ENCODE results near the gene PAF1.
"Not testable (repeated sequence)": the region's sequence is repeated elsewhere in the genome, so short reads cannot be mapped to it uniquely, and the experiment has no call there.

PAF1 gene

GRCh38 chr19:39381910-39382611 is 8.8 kb downstream of the PAF1 start:
- no peak for DNase-seq

DNA sequence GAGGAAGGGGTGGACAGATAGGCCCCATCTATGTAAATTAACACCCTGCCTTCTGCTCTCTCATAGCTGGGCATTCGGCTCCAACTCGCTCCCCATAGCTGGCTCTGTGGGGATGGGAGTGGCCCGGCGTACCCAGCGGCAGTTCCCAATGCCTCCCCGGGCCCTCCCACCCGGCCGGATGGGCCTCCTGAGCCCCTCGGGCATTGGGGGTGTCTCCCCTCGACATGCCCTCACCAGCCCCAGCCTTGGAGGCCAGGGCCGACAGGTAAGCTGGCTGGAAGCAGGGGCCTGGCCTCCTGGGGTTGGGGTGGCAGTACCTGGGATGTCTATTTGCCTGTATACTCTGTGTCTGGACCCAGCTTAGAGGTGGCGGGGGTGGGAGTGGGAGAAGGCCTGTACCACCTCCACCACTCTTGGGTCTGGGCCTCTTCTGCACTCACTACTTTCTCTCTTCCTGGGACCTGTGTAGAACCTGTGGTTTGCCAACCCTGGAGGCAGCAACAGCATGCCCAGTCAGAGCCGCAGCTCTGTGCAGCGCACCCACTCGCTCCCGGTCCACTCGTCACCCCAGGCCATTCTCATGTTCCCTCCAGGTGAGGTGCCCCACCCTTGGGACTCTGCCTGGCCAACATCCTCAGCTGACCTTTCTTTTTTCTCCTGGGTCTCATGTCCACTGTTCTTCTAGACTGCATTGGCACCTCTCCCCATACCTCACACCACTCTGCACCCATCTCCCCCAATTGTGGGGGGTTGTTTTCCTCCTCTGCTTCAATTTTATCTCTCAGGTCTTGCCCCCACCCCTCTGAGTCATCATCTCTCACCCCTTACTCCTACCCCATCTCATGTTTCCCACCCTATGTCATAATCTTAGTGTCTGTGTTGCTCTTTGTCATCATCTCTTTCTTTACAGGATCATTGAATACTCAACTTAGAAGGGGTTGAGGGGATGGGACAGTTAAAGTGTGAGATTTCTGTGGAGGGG is 10.1 kb downstream of the PAF1 start:
- no peak for DNase-seq

- DNase-seq = no peak
Measured at GRCh38 chr19:39379865-39380396, 11.0 kb downstream of the PAF1 start.

GRCh38 chr19:39379366-39379765 is 11.5 kb downstream of the PAF1 start:
- not testable (repeated sequence) for DNase-seq

DNA sequence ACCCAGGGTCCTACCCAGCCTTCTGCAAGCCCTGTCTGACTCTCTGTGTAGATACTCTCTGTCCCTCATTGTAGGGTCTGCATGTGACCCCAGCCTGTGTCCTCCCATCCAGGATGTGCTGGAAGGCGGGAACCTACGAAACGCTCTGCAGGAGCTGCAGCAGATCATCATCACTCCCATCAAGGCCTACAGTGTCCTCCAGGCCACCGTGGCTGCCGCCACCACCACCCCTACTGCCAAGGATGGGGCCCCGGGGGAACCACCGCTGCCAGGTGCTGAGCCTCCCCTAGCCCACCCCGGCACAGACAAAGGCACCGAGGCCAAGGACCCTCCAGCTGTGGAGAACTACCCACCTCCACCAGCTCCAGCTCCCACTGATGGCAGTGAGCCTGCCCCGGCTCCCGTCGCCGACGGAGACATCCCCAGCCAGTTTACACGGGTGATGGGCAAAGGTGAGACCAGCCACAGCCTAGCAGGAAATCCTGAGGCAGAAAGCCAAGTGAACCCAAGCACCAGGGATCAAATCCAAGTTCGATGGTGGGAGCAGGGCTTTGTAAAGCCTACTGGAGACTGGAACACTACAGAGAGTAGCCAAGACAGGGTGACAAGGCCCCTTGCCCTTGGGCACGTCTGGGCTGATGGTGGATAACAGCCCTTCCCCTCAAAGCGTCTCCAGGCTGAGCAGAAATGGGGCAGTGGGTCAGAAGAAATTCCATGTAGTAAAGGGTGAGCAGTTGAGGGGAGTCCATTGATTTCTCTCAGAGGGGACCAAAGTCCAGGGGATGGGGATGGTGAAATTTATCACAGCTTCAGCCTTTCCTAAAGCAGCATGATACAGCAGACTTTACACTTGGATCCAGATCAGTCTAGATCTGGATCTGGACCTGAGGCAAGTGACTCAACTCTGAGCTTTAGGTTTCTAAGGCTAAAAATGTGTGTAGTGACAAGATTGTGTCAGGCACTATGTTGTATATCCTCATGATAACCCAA is 13.2 kb downstream of the PAF1 start:
- DNase-seq = no peak

DNA sequence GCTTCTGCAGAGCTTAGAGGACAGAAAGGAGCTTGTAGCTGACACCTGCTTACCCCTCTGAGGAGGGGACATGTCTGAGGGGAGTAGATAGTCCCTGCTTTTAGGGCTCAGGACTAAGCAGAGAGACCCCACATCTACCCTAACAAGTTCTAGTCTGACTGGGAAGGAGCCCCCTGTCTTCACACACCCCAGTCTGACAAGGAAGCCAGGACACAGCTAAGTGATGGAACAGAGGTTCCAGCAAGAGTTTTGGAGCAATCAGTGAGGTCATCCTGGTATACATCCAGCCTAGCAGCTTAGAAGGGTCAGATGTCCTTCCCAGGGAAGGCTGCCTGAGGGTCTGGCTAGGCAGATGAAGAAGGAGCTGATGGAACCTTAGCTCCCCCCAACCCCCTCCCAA is 15.0 kb downstream of the PAF1 start:
- DNase-seq = no peak

DNA sequence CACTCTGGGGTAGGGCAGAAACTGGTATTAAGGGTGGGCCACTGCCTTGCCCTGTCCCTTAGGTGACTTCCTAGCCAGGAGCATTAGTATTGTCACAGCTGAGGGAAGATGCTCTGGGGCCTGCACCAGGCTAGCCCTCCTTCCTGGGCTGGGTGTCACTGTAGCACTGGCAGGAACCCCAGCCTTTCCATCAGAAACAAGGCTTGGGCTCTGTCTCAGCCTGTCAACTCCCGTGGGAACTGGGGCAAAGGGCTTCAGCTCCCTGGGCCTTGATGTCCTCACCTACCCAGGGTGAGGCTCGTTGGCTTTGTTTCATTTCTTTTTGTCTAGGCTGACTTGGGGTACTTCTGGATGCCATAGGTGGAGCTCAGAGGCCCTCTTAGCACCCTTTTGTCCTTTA is 18.0 kb downstream of the PAF1 start:
- no peak for DNase-seq

DNA sequence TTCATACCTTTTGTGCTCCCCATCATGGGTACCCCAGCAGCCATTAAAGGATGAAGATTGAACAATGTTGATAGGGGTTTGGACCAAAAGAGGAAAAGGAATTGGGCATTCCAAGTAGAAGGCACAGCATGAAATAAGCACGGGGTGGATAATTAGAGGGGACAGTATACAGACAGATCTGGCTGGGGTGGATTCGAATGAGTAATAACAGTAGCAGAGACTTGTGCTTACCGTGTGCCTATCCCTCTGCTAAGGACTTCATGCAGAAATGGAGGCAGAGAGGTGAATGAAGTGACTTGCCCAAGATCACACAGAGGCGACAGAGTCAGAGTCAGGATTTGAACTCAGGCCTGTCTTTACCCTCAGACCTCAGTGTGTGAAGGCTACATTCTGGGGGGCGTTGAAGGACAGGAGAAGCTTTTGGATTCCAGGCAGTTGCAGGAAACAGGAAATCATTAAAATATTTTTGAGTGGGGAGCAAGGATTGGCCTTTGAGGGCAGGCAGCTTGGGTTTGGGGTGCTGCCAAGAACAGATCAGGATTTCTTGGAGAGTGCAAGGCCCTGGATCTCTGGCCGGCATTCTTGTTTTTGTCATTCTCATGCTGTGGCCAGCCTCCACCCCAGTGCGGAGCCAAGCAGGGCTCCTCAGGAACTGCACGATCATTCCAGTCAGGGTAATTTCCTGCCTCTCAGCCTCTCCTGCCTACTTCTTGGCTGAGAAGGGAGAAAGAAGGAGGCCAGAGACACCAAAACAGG is 18.7 kb downstream of the PAF1 start:
- DNase-seq = no peak

DNA sequence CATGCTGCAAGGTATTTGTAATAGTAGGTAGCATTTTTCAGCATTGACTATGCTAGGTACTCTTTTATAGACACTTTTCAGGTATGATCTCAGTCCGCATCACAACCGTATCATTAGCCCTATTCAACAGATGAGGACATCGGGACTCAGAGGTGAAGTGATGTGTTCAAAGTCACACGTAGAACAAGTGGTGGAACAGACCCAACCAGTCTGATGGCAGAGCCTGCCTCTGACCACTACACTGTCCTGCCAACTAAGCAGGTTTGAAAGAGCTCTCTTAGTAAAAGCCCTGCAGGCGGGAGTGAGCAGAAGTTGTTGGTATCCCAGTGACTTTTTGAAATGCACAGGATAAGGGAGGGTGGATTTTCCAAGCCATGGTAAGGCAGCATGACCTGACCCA is 20.2 kb downstream of the PAF1 start:
- no peak for DNase-seq

DNA sequence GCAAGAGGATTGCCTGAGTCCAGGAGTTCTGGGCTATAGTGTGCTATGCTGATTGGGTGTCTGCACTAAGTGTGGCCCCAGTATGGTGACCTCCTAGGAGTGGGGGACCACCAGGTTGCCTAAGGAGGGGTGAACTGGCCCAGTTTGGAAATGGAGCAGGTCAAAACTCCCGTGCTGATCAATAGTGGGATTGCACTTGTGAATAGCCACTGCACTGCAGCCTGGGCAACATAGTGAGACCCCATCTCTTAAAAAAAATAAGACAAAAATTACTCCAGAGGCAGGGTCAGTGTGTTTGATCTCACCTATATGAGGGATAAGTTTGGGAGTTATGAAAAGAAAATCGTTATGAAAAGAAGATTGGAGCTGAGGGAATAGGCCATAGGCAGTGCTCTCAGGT is 21.7 kb downstream of the PAF1 start:
- no peak for DNase-seq

- no peak for DNase-seq
Measured at GRCh38 chr19:39365531-39365930, 25.4 kb downstream of the PAF1 start.

DNA sequence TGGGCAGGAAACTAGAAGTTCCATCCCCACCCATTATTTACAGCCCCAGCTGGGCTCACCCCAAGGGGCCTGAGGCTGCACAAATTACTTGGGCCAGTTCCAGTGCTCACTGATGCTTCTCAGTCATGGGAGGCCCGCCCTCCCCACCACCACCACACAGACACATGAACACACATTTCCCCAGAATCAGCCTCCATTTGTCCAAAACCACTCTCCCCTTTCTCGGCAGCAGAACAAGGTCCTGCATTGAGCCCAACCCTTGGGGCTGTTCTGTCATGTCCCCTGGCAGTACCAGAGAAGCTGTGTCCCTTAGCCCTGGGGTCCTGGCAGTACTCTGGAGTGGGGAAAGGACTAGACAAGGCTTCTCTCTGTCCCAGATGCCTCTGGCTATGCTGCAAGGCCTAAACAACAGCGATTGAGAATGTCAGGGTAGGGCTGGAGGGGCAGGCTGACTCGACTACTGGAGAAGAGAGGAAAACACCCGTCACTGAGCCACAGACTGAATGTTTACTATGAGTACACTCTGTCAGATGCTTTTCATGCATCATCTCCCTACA is 26.9 kb downstream of the PAF1 start:
- DNase-seq = peak; percentile 36

DNA sequence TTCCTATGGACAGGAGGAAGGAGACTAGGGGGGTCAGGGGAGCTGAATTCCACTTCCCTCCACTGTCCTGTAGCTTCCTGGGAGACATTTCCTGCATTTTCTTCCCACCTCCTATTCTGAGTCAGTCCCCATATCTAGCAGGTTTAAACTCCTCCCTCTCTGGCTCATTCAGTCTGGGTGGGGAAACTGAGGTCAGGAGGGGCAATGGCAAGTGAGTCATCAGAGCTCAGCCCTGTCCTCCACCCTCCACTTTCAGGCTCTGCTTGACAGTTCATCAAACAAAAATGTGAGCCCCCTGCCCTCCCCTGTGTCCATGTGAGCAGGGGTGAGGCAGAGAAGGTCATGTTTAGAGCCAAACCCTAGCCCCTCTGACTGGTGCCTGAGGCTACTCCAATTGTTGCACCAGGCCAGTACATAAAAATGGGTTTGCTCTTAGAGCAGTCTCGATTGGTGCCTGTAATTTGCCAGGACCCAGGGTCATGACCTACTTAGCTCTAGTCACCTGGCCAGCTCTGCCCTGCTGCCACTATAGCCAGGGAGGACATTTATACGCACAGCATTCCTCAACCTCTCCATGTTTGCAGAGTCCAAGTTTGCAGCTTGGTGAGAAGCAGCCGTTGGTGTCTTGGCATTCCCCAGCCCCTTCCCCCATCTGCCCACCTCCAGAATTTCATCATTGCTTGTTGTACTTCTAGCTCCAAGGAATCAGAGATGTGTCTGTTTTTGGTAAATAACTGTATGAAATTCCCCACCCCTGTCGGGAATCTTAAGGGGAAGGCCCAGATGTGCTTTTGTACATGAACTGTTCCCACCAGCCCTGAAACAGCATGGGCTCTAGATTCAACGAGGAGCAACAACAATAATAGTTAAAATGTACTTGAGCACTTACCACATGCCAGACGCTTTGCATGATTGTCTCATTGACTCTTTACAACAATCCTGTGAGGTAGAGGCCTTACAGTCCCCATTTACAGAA is 27.9 kb downstream of the PAF1 start:
- DNase-seq = no peak

DNA sequence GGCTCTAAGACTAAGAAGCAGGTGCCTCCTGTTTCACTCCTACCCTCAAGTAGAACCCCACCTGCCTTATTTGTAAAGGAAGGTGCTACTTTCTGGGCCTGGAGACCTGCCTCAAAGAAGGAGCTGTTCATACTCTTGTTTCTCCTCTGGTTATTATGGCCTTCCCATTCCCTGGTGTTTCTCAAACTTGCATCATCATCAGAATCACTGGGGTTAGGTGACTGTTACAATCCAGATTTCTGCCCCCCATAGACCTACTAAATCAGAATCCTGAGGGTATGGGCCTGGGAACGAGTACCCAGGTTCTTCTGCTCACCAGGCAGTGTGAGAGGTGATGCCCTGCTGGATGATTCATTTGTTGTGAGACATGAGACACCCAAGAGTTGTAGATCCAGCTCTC is 30.3 kb downstream of the PAF1 start:
- DNase-seq = no peak

DNA sequence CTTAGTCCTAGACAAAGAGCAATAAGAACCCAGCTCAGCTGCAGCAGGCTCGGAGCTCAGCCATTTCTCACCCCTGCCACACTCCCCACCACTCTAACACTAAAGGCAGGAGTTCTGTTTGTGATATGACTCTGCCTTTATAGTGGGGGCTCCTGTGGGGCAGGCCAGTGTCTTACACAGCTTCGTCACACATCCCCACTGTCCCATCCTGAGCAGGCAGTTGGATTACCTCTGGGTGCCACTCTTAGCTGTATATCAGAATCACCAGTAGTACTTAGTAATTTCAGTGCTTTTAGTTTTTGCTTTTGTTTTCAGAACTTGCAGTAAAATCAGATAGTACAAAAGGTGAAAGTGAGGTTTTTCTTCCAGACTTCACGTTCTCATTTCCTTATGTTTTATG is 31.9 kb downstream of the PAF1 start:
- DNase-seq = no peak

DNA sequence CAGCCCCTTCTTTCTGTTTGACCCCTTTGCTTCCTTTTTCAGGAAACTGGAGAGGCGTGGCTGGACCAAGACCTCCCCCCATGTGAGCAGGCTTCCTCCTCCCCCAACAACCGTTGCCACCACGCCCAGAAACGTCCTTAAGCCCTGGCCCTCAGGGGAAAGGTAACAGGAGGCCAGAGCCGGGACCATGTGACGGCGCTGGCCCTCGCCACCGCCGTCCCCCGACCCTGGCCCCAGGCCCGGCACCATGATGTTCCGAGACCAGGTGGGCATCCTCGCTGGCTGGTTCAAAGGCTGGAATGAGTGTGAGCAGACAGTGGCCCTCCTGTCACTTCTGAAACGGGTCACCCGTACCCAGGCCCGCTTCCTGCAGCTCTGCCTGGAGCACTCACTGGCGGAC is 34.3 kb downstream of the PAF1 start:
- DNase-seq = no peak

DNA sequence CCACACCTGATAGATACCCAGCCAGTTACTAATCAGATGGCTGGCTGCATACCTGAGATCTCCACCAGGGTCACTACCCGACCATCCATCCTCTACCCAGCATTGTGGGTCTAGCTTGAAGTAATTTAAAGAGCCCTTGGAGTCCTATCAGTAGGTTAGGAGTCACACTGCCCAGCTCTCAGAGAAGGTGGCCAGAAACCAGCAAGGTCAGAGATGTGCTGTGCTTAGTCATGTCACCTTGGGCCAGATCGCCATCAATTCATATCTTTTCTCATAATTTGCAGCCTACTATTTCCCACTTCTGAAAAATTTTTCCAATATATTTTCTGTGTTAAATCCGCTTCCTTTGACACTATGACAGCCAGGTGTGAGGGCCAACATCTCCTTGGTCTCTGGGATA is 34.8 kb downstream of the PAF1 start:
- DNase-seq = no peak

GRCh38 chr19:39355253-39355652 is 35.7 kb downstream of the PAF1 start:
- no peak for DNase-seq

DNA sequence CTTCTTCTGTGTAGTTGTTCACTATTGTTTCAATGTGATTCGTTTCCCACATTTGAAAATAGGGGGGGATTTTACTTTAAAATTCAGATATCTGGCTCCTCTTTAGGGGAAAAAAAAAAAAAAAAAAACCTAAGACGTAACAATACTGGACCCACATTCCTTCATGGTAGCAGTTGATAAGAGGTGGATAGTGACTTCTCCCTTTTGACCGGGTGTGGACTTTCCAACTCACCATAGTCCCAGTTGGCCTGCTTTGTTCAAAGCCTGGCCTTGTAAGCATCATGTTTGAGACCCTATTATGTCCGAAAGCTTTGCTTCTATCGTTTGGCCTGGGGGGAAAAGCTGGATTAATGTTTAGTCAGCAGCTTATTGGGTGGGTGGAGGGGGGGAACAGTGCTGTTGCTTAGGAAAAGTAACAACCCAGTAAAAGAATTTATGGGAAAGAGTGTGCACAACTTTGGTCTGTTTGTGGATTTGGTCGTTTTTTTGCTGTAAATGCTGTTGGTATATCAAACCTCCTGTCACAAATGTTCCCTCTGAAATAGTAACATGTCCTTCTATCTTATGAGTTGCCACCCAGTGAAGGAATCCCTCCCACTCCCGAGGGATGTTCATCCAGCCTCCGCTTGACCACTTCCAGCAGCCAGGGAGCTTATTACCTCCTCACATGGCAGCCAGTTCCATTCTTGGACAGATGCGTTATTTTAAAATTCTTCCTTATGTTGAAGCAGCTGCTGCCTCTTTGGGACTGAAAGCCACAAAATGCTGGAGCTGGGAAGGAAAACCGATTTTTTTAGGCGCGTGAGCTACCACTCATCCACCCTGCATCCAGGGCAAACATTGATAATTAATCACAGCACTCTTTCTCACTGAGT is 38.3 kb downstream of the PAF1 start:
- no peak for DNase-seq

Measured in RPMI8226 (cell line).